Fibroblast of pulmonary artery (primary cell): ENCODE measurements around the gene LOXL4.
A peak's percentile ranks its signal among the peaks of the same experiment; 100 is the strongest.

Experiments used
- DNase-seq: peaks from one replicate; pipeline ENCODE4 v3.0.0-alpha.2; 2010; ENCODE audit warnings: low read depth
- H3K4me3 ChIP-seq: replicated peaks from 2 replicates; pipeline ENCODE4 v1.5.1; 2011; ENCODE audit warnings: low read depth, mild to moderate bottlenecking, control low read depth, low read length, moderate library complexity
- TF ChIP-seq, protein P1 (sequence below): IDR thresholded peaks from 2 replicates; pipeline ENCODE4 v1.5.1; 2011; ENCODE audit warnings: mild to moderate bottlenecking, control low read depth, low read length, inconsistent platforms; ENCODE audit errors: missing control alignments

The LOXL4 gene

DNA sequence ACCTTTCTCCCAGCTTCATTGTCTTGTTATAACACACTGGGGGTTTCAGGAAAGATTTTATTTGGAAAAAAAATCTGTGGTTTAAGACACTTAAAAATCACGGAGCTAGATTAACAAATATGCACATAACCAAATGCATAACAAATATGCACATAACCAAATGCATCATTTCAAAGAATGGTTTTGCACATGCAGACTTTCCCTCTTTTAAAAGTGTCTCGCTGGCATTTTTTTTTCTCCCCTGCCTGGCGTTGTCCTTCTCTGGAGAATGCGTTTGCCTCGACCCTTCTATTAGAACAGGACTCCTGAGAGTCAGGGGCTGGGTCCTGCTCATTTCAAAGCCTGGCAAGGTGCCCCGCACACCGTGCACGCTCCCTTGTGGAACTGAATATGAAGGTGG lies 42.7 kb upstream of the LOXL4 start:
- TF ChIP-seq, protein P1, sequence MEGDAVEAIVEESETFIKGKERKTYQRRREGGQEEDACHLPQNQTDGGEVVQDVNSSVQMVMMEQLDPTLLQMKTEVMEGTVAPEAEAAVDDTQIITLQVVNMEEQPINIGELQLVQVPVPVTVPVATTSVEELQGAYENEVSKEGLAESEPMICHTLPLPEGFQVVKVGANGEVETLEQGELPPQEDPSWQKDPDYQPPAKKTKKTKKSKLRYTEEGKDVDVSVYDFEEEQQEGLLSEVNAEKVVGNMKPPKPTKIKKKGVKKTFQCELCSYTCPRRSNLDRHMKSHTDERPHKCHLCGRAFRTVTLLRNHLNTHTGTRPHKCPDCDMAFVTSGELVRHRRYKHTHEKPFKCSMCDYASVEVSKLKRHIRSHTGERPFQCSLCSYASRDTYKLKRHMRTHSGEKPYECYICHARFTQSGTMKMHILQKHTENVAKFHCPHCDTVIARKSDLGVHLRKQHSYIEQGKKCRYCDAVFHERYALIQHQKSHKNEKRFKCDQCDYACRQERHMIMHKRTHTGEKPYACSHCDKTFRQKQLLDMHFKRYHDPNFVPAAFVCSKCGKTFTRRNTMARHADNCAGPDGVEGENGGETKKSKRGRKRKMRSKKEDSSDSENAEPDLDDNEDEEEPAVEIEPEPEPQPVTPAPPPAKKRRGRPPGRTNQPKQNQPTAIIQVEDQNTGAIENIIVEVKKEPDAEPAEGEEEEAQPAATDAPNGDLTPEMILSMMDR = no peak
- DNase-seq = no peak
- no peak overlapping the region for H3K4me3 ChIP-seq

DNA sequence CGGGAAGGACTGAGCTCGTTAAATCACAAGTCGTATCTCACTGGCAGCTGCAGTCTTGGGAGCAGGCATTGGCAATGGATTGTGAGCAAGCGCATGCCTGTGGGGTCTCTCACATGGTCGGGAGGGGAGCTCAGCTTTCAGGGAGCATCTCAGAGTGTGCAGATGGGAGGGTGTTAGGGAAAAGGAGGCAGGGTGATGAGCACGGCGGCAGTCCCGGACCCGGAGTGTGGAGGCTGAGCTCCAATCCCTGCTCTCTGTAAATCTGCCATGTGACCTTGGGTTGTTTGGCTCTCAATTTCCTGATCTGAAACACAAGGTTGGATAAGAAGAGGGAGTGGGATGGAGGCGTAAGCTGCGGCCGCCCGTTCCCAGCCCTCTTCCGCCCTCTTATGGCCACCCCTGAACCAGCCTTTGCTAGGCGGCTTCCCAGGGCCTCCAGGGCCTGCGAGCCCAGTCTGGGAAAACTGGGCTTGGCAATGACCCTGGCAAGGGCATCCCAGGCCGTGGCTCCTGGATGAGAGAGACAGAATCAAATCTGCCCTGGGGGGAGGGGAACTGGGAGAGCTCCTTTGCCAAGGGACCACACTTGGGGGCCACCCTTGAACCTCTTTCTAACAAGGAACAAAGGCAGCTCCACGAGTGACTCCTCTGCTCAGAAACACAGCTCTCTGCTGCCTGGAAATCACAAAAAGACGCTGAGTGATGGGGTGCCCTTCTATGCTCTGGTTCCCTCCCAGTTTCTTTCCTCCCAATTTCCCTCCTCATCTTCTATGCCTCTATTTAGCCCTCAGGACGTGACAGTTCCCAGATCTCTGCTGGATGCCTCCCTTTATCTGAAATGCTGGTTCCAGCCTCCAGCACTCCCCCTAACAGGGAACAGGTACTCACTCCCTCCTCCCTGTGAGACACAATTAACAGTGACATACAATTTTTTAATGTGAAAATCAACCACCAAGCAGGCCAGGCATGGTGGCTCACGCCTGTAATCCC lies 41.7 kb upstream of the LOXL4 start:
- peak overlapping the region; percentile 19 for H3K4me3 ChIP-seq
- peak; percentile 83 for DNase-seq
- TF ChIP-seq, protein P1 = peak; percentile 94

GRCh38 chr10:98308669-98309365 lies 40.8 kb upstream of the LOXL4 start:
- no peak for DNase-seq
- peak overlapping the region; percentile 19 for H3K4me3 ChIP-seq
- TF ChIP-seq, protein P1 = no peak

- H3K4me3 ChIP-seq = no peak overlapping the region
- DNase-seq = no peak
- TF ChIP-seq, protein P1 = no peak
Measured at GRCh38 chr10:98307916-98308541, 40.0 kb upstream of the LOXL4 start.

- TF ChIP-seq, protein P1 = no peak
- no peak for DNase-seq
- no peak overlapping the region for H3K4me3 ChIP-seq
Measured at GRCh38 chr10:98306501-98306900, 38.5 kb upstream of the LOXL4 start.

DNA sequence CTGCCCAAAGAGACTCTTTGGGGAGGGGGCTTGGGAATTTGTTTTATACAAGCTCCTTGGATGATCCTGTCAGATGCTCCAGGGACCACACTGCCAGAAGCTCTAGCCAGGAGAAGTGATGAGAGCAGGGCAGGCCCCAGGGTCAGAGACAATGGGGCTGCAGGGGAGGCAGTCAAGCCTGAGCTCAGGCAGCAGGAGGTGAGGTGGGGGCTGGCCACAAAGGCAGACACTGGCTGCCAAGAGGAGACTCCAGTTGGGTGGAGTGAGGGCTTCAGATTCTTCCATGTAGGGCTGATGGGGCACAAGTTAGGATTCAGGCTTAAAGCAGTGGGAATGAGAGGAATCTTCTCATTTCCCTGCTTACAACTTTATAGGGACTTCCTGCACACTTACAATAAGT lies 35.6 kb upstream of the LOXL4 start:
- DNase-seq = no peak
- no peak overlapping the region for H3K4me3 ChIP-seq
- TF ChIP-seq, protein P1 = no peak
